GM21447 (cell line): ENCODE measurements around the gene ADAMTS17.

Experiments
- ATAC-seq: cut with Tn5 transposase; IDR thresholded peaks from one replicate; pipeline ENCODE4 v1.9.1; 2021; ENCODE audit not compliant: unreplicated experiment

The ADAMTS17 gene

GRCh38 chr15:100227781-100228180 is 114.0 kb downstream of the ADAMTS17 start:
- no peak for ATAC-seq

- no peak for ATAC-seq
Measured at GRCh38 chr15:100226107-100226506, 115.7 kb downstream of the ADAMTS17 start.

- no peak for ATAC-seq
Measured at GRCh38 chr15:100224206-100225185, 117.3 kb downstream of the ADAMTS17 start.

- ATAC-seq, result no peak
Measured at GRCh38 chr15:100222349-100222715, 119.4 kb downstream of the ADAMTS17 start.

GRCh38 chr15:100221471-100222348 is 120.1 kb downstream of the ADAMTS17 start:
- ATAC-seq, result no peak

GRCh38 chr15:100220058-100220768 is 121.6 kb downstream of the ADAMTS17 start:
- no peak for ATAC-seq

GRCh38 chr15:100218434-100218833 is 123.3 kb downstream of the ADAMTS17 start:
- ATAC-seq, result no peak

GRCh38 chr15:100216182-100216581 is 125.6 kb downstream of the ADAMTS17 start:
- ATAC-seq, result no peak

GRCh38 chr15:100215843-100216169 is 126.0 kb downstream of the ADAMTS17 start:
- no peak for ATAC-seq

GRCh38 chr15:100215031-100215842 is 126.5 kb downstream of the ADAMTS17 start:
- ATAC-seq, result no peak

- no peak for ATAC-seq
Measured at GRCh38 chr15:100211855-100212850, 129.6 kb downstream of the ADAMTS17 start.

GRCh38 chr15:100210338-100210737 is 131.4 kb downstream of the ADAMTS17 start:
- no peak for ATAC-seq

- no peak for ATAC-seq
Measured at GRCh38 chr15:100208921-100209603, 132.7 kb downstream of the ADAMTS17 start.

- no peak for ATAC-seq
Measured at GRCh38 chr15:100207053-100207452, 134.7 kb downstream of the ADAMTS17 start.

GRCh38 chr15:100206643-100207042 is 135.1 kb downstream of the ADAMTS17 start:
- ATAC-seq, result no peak

- no peak for ATAC-seq
Measured at GRCh38 chr15:100205549-100206295, 136.1 kb downstream of the ADAMTS17 start.

GRCh38 chr15:100204771-100205170 is 137.0 kb downstream of the ADAMTS17 start:
- no peak for ATAC-seq

GRCh38 chr15:100204211-100204610 is 137.6 kb downstream of the ADAMTS17 start:
- ATAC-seq, result no peak
